H9 (cell line): Measurements from ENCODE around the gene AIF1L. TPM values are rescaled to one million over a fixed set of nuclear protein-coding genes. Genes with fewer than 3 reads are reported as not detected.

Source experiments
- DNase-seq: peaks from one replicate; pipeline ENCODE4 v3.0.0-alpha.2; 2017
- H2AFZ ChIP-seq: one replicate; pipeline ENCODE4 v1.6.1; 2013; ENCODE audit warnings: mild to moderate bottlenecking, low read length, control low read depth, moderate library complexity
- H2AK5ac ChIP-seq: 2 replicates; pipeline ENCODE4 v1.6.1; 2013; ENCODE audit warnings: low read length, control low read depth, mixed read lengths; ENCODE audit not compliant: insufficient read length
- H2BK120ac ChIP-seq: one replicate; pipeline ENCODE4 v1.6.1; 2013; ENCODE audit warnings: low read depth, mild to moderate bottlenecking, low read length, control low read depth, inconsistent platforms; ENCODE audit not compliant: poor library complexity, severe bottlenecking
- H2BK12ac ChIP-seq: 2 replicates; pipeline ENCODE4 v1.6.1; 2013; ENCODE audit warnings: low read length, control low read depth, mixed read lengths, low read depth; ENCODE audit not compliant: insufficient read length
- H2BK15ac ChIP-seq: 2 replicates; pipeline ENCODE4 v1.6.1; 2013; ENCODE audit warnings: low read depth, low read length, control low read depth
- H2BK20ac ChIP-seq: one replicate; pipeline ENCODE4 v1.6.1; 2013; ENCODE audit warnings: low read depth, mild to moderate bottlenecking, low read length, control low read depth, inconsistent platforms; ENCODE audit not compliant: poor library complexity, severe bottlenecking
- H2BK5ac ChIP-seq: 2 replicates; pipeline ENCODE4 v1.6.1; 2013; ENCODE audit warnings: low read length, control low read depth, mixed read lengths; ENCODE audit not compliant: insufficient read length
- H3K14ac ChIP-seq: 2 replicates; pipeline ENCODE4 v1.6.1; 2013; ENCODE audit warnings: low read length, control low read depth; ENCODE audit not compliant: insufficient read depth
- H3K18ac ChIP-seq: 2 replicates; pipeline ENCODE4 v1.6.1; 2013; ENCODE audit warnings: low read depth, mild to moderate bottlenecking, mixed read lengths, low read length, control low read depth; ENCODE audit not compliant: insufficient read length
- H3K23ac ChIP-seq: 2 replicates; pipeline ENCODE4 v1.6.1; 2013; ENCODE audit warnings: low read length, control low read depth, mixed read lengths, low read depth; ENCODE audit not compliant: insufficient read length
- H3K23me2 ChIP-seq: 2 replicates; pipeline ENCODE4 v1.6.1; 2013; ENCODE audit warnings: low read depth, mild to moderate bottlenecking, mixed read lengths, low read length, control low read depth; ENCODE audit not compliant: insufficient read length, poor library complexity, severe bottlenecking
- H3K27ac ChIP-seq: 2 replicates; pipeline ENCODE4 v1.5.1; 2013; ENCODE audit warnings: low read length, control low read depth, mixed read lengths, low read depth; ENCODE audit not compliant: insufficient read length
- H3K27me3 ChIP-seq: 2 replicates; pipeline ENCODE4 v1.6.1; 2013; ENCODE audit warnings: low read length, control low read depth, inconsistent platforms; ENCODE audit not compliant: insufficient read depth
- H3K4ac ChIP-seq: 2 replicates; pipeline ENCODE4 v1.6.1; 2013; ENCODE audit warnings: low read depth, mild to moderate bottlenecking, control low read depth, inconsistent platforms, low read length, moderate library complexity
- H3K4me1 ChIP-seq: 2 replicates; pipeline ENCODE4 v1.6.1; 2013; ENCODE audit warnings: low read length, control low read depth, inconsistent platforms; ENCODE audit not compliant: insufficient read depth
- H3K4me2 ChIP-seq: 2 replicates; pipeline ENCODE4 v1.6.1; 2013; ENCODE audit warnings: low read length, control low read depth, mixed read lengths; ENCODE audit not compliant: insufficient read length, insufficient read depth
- H3K56ac ChIP-seq: 2 replicates; pipeline ENCODE4 v1.6.1; 2013; ENCODE audit warnings: low read depth, mild to moderate bottlenecking, mixed read lengths, low read length, control low read depth; ENCODE audit not compliant: insufficient read length
- H3K79me1 ChIP-seq: 2 replicates; pipeline ENCODE4 v1.6.1; 2013; ENCODE audit warnings: low read depth, mild to moderate bottlenecking, moderate library complexity, low read length, control low read depth, inconsistent platforms; ENCODE audit not compliant: insufficient read depth, poor library complexity, severe bottlenecking
- H3K79me2 ChIP-seq: 2 replicates; pipeline ENCODE4 v1.6.1; 2013; ENCODE audit warnings: low read length, control low read depth, inconsistent platforms; ENCODE audit not compliant: insufficient read depth
- H3K9ac ChIP-seq: 2 replicates; pipeline ENCODE4 v1.6.1; 2013; ENCODE audit warnings: low read length, control low read depth, mixed read lengths; ENCODE audit not compliant: insufficient read length; ENCODE audit errors: extremely low read depth
- H3K9me3 ChIP-seq: one replicate; pipeline ENCODE4 v1.6.1; 2013; ENCODE audit warnings: low read depth, low read length, inconsistent platforms; ENCODE audit not compliant: control insufficient read depth
- H3T11ph ChIP-seq: one replicate; pipeline ENCODE4 v1.6.1; 2013; ENCODE audit warnings: mild to moderate bottlenecking, low read length, control low read depth, inconsistent platforms
- H4K20me1 ChIP-seq: one replicate; pipeline ENCODE4 v1.6.1; 2013; ENCODE audit not compliant: control insufficient read depth, insufficient read length, insufficient read depth
- H4K5ac ChIP-seq: 2 replicates; pipeline ENCODE4 v1.6.1; 2013; ENCODE audit warnings: low read depth, mild to moderate bottlenecking, mixed read lengths, low read length, control low read depth; ENCODE audit not compliant: insufficient read length
- H4K8ac ChIP-seq: replicated peaks from 2 replicates; pipeline ENCODE4 v1.6.1; 2013; ENCODE audit warnings: low read length, control low read depth, mixed read lengths, low read depth; ENCODE audit not compliant: insufficient read length
- H4K91ac ChIP-seq: 2 replicates; pipeline ENCODE4 v1.6.1; 2013; ENCODE audit warnings: low read depth, mild to moderate bottlenecking, moderate library complexity, mixed read lengths, low read length, control low read depth; ENCODE audit not compliant: insufficient read length
- H3K27ac Mint-ChIP-seq, 3 experiments: 2 replicates in 2 of 3; 3 replicates in 1 of 3; pipeline ENCODE4 v1.8.0; 2020 to 2021; ENCODE audit warnings: mixed read lengths in 3 of 3, mild to moderate bottlenecking in 1 of 3, moderate library complexity in 1 of 3
- H3K27me3 Mint-ChIP-seq: 2 replicates; pipeline ENCODE4 v1.8.0; 2021; ENCODE audit warnings: low read depth, mild to moderate bottlenecking, moderate library complexity, mixed read lengths
- H3K36me3 Mint-ChIP-seq, 3 experiments: 2 replicates in 2 of 3; 3 replicates in 1 of 3; pipeline ENCODE4 v1.8.0; 2020 to 2021; ENCODE audit warnings: low read depth in 3 of 3, mixed read lengths in 3 of 3; ENCODE audit not compliant: insufficient read depth in 1 of 3
- H3K4me1 Mint-ChIP-seq, 2 experiments: 2 replicates each; pipeline ENCODE4 v1.8.0; 2020; ENCODE audit warnings: mixed read lengths in 2 of 2
- H3K4me3 Mint-ChIP-seq, 2 experiments: 2 replicates in 1 of 2; 3 replicates in 1 of 2; pipeline ENCODE4 v1.8.0; 2020 to 2021; ENCODE audit warnings: mild to moderate bottlenecking in 2 of 2, mixed read lengths in 2 of 2, moderate library complexity in 1 of 2
- H3K9me3 Mint-ChIP-seq, 2 experiments: 2 replicates in 1 of 2; 3 replicates in 1 of 2; pipeline ENCODE4 v1.8.0; 2020; ENCODE audit warnings: mild to moderate bottlenecking in 2 of 2, mixed read lengths in 2 of 2, moderate library complexity in 1 of 2
- CTCF ChIP-seq: fragments of 200-600 bp; sonication (generic); conservative IDR thresholded peaks from 3 replicates; pipeline ENCODE4 v1.8.0; 2021; ENCODE audit warnings: antibody characterized with exemption, mild to moderate bottlenecking
- WGBS: extraction: QIAGEN DNeasy Blood & Tissue Kit; methylation state at CpG from one replicate; pipeline ENCODE4 v1.1.7; 2013; ENCODE audit warnings: missing lambda C conversion rate, low lambda C conversion rate, mixed read lengths; ENCODE audit not compliant: insufficient read length; ENCODE audit errors: extremely low coverage; 5-methylcytosine and 5-hydroxymethylcytosine counted together
- total RNA-seq: library from RNA; stranded (reverse); gene quantifications from 2 replicates; pipeline ENCODE4 v1.2.1, GENCODE V29; 2021

AIF1L gene
- total RNA-seq, 1 experiment from 2014 or later, result 122 TPM

GRCh38 chr9:131048332-131048731 lies 48.0 kb upstream of the AIF1L start:
- H3K18ac ChIP-seq, result no peak overlapping the region
- no peak overlapping the region for H3K23ac ChIP-seq
- Mint-ChIP-seq H3K27ac (no peak overlapping the region), H3K4me1 (no peaks in the 10 kb centered on the region), H3K4me3 (no peak overlapping the region), H3K36me3 (peaks cover 5 to 12% (median 5%) of the 10 kb centered on the region in 3 experiments; a peak in 6 of 7 replicates), H3K27me3 (no peaks in the 10 kb centered on the region), H3K9me3 (no peaks in the 10 kb centered on the region; a peak in 1 of 5 replicates)
- H3K27me3 ChIP-seq, result no peaks in the 10 kb centered on the region
- H2BK20ac ChIP-seq, result no peak overlapping the region
- no peak overlapping the region for H2BK12ac ChIP-seq
- DNase-seq, result no peak
- no peak overlapping the region for H2BK5ac ChIP-seq
- H3K14ac ChIP-seq, result no peak overlapping the region
- no peak overlapping the region for H2BK15ac ChIP-seq
- TF ChIP-seq CTCF, result no peak
- no peak overlapping the region for H4K5ac ChIP-seq
- H4K8ac ChIP-seq, result no peak overlapping the region
- H2AFZ ChIP-seq, result no peak overlapping the region
- no peak overlapping the region for H2AK5ac ChIP-seq
- no peaks in the 10 kb centered on the region for H3K9me3 ChIP-seq
- no peaks in the 10 kb centered on the region for H4K20me1 ChIP-seq
- no peak overlapping the region for H3T11ph ChIP-seq
- H3K4me2 ChIP-seq, result no peak overlapping the region
- no peak overlapping the region for H3K4ac ChIP-seq
- no peaks in the 10 kb centered on the region for H3K79me1 ChIP-seq
- H3K79me2 ChIP-seq, result no peaks in the 10 kb centered on the region
- WGBS, result no CpG with 5 or more reads among the region's 6 CpGs
- no peaks in the 10 kb centered on the region for H3K23me2 ChIP-seq
- H3K4me1 ChIP-seq, result no peaks in the 10 kb centered on the region
- H3K56ac ChIP-seq, result no peak overlapping the region
- H4K91ac ChIP-seq, result no peak overlapping the region
- H3K27ac ChIP-seq, result no peak overlapping the region
- no peak overlapping the region for H2BK120ac ChIP-seq
- no peak overlapping the region for H3K9ac ChIP-seq
